Right lobe of liver (tissue), 4 donors: ENCODE measurements around the gene ADAMTS20.

ENCODE experiments used
- POLR2A ChIP-seq: fragments of 450-650 bp; IDR thresholded peaks from one replicate; pipeline ENCODE4 v1.6.1; 2017; ENCODE audit warnings: antibody characterized with exemption, mild to moderate bottlenecking
- TF ChIP-seq, protein P1 (sequence below), 4 donors: fragments of 200-600 bp in 3 of 4; fragments of 450-650 bp in 1 of 4; IDR thresholded peaks; one replicate each; pipeline versions ENCODE4 v1.5.1 to v1.8.0; 2016 to 2022; ENCODE audit warnings: antibody characterized with exemption in 4 of 4, mild to moderate bottlenecking in 2 of 4
- donor health status: DM: no; HTN: no; CAD: no.
- donor health status: DM: no; HTN: no; CAD: no.
- donor health status: DM: no; HTN: yes; CAD: no.

DNA sequence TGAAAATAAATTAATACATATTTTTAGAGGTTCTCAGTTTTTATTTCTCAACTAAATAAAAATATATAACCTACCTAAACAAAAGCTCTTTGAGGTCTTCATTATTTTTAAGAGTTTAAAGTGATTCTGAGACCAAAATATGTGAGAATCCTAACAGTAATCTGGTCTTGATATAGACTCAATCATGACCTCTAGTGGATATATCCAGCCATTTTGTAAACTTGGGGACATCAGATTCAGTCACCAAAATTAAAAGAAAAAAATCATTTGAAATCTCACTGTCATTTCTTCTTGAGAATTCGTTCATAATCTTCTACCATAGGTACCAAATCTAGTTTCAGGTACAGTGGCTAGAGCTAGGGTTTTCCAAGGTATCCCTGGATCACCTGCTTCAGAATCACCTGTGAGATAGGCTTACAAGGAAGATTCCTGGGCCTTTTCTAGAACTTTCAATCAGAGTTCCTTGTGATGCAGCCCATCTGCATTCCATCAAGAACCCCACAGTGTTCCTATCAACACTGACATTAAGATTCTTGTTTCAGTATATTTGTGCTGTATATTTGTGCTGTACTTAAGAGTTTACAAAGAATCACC, 214.9 kb downstream of the ADAMTS20 start:
- TF ChIP-seq, protein P1, sequence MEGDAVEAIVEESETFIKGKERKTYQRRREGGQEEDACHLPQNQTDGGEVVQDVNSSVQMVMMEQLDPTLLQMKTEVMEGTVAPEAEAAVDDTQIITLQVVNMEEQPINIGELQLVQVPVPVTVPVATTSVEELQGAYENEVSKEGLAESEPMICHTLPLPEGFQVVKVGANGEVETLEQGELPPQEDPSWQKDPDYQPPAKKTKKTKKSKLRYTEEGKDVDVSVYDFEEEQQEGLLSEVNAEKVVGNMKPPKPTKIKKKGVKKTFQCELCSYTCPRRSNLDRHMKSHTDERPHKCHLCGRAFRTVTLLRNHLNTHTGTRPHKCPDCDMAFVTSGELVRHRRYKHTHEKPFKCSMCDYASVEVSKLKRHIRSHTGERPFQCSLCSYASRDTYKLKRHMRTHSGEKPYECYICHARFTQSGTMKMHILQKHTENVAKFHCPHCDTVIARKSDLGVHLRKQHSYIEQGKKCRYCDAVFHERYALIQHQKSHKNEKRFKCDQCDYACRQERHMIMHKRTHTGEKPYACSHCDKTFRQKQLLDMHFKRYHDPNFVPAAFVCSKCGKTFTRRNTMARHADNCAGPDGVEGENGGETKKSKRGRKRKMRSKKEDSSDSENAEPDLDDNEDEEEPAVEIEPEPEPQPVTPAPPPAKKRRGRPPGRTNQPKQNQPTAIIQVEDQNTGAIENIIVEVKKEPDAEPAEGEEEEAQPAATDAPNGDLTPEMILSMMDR (IDR thresholded peaks at IDR 0.05), result peak; percentile 18 to 43 (median 36)
- TF ChIP-seq POLR2A, result no peak
